K562 (cell line): Measurements from ENCODE around the gene DOCK4. TPM values are rescaled to one million over a fixed set of nuclear protein-coding genes. Genes with fewer than 3 reads are reported as not detected.
A peak's percentile ranks its signal among the peaks of the same experiment; 100 is the strongest.

Source experiments
- ATAC-seq: fragments of 200-7000 bp; cut with Tn5 transposase; 3 replicates; pipeline ENCODE4 v1.9.1; 2020; ENCODE audit warnings: moderate library complexity
- BruUV-seq: library from RNA; stranded (reverse); fragments of 400-500 nt; replicated peaks from 2 replicates; lab custom pipeline; 2021; lab: Mats Ljungman, UMichigan
- CTCF ChIA-PET: fragments of 300-600 bp; formaldehyde crosslinking; extraction: SDS; loops from one replicate; lab custom pipeline; 2021; ENCODE audit warnings: low intra/inter-chr PET ratio; lab: Yijun Ruan, JAX
- POLR2A ChIA-PET: fragments of 300-600, 350-650 bp; sonication (Branson Sonifier 250); formaldehyde crosslinking; extraction: SDS; loops from one replicate; lab custom pipeline; 2021; ENCODE audit warnings: antibody characterized with exemption, inconsistent platforms; lab: Yijun Ruan, JAX
- DNase-seq, 4 experiments: peaks; one replicate each; pipeline versions ENCODE4 v3.0.0 to v3.0.0-alpha.2; 2011 to 2018; ENCODE audit warnings: low spot score in 3 of 4, mixed read lengths in 3 of 4; ENCODE audit errors: extremely low read depth in 1 of 4
- FAIRE-seq: peaks from 2 replicates; lab custom pipeline; 2011; peaks lifted over from hg19 to GRCh38; lab: Jason Lieb, UNC
- H2AFZ ChIP-seq: 2 replicates; pipeline ENCODE4 v1.6.0; 2011; ENCODE audit warnings: low read depth, low read length, control low read depth, inconsistent platforms
- H3K27ac ChIP-seq: fragments of 200-600 bp; 3 replicates; pipeline ENCODE4 v1.8.0; 2011; ENCODE audit warnings: low read depth, mild to moderate bottlenecking, control low read depth, inconsistent platforms, low read length, moderate library complexity, mixed read lengths; ENCODE audit errors: extremely low read depth
- H3K27me3 ChIP-seq, 2 experiments: fragments of 300-600 bp in 1 of 2; 2 replicates in 1 of 2; 3 replicates in 1 of 2; pipeline versions ENCODE4 v1.6.0 to v1.8.0; 2011; ENCODE audit warnings: inconsistent platforms in 2 of 2, low read length in 2 of 2, mild to moderate bottlenecking in 1 of 2, mixed read lengths in 1 of 2, moderate library complexity in 1 of 2; ENCODE audit not compliant: control insufficient read depth in 2 of 2, insufficient read depth in 2 of 2
- H3K36me3 ChIP-seq: fragments of 300-600 bp; 3 replicates; pipeline ENCODE4 v1.8.0; 2011; ENCODE audit warnings: mild to moderate bottlenecking, low read length, inconsistent platforms; ENCODE audit not compliant: control insufficient read depth, insufficient read depth
- H3K4me1 ChIP-seq, 2 experiments: fragments of 200-600 bp in 1 of 2; replicated peaks in 1 of 2; 2 replicates in 1 of 2; 3 replicates in 1 of 2; pipeline versions ENCODE4 v1.5.1 to v1.8.0; 2011; ENCODE audit warnings: inconsistent platforms in 2 of 2, low read length in 2 of 2, mild to moderate bottlenecking in 1 of 2, mixed read lengths in 1 of 2, moderate library complexity in 1 of 2; ENCODE audit not compliant: control insufficient read depth in 2 of 2, insufficient read depth in 2 of 2
- H3K4me2 ChIP-seq: 2 replicates; pipeline ENCODE4 v1.6.1; 2011; ENCODE audit warnings: low read length, control low read depth, inconsistent platforms, mixed read lengths; ENCODE audit not compliant: insufficient read depth
- H3K4me3 ChIP-seq: fragments of 200-600 bp; sonication (generic), shearing (Covaris generic); 2 replicates; pipeline ENCODE4 v1.5.1; 2016; ENCODE audit warnings: control low read depth, inconsistent platforms
- H3K79me2 ChIP-seq: fragments of 200-600 bp; 3 replicates; pipeline ENCODE4 v1.8.0; 2011; ENCODE audit warnings: low read length, inconsistent platforms; ENCODE audit not compliant: control insufficient read depth, insufficient read depth
- H3K9ac ChIP-seq, 2 experiments: 2 replicates each; pipeline versions ENCODE4 v1.6.0 to v1.6.1; 2011; ENCODE audit warnings: low read depth in 2 of 2, low read length in 2 of 2, control low read depth in 1 of 2, inconsistent platforms in 1 of 2, mild to moderate bottlenecking in 1 of 2, mixed read lengths in 1 of 2; ENCODE audit not compliant: insufficient read depth in 1 of 2
- H3K9me1 ChIP-seq: one replicate; pipeline ENCODE4 v1.6.0; 2011; ENCODE audit warnings: inconsistent platforms, mild to moderate bottlenecking, low read length, moderate library complexity; ENCODE audit not compliant: control insufficient read depth, insufficient read depth
- H3K9me3 ChIP-seq: replicated peaks from 2 replicates; pipeline ENCODE4 v1.5.1; 2011; ENCODE audit warnings: low read depth, low read length, inconsistent platforms; ENCODE audit not compliant: control insufficient read depth, insufficient read depth
- H4K20me1 ChIP-seq: replicated peaks from 2 replicates; pipeline ENCODE4 v1.6.1; 2011; ENCODE audit warnings: low read length, inconsistent platforms, mixed read lengths; ENCODE audit not compliant: control insufficient read depth, insufficient read depth
- C11orf30 ChIP-seq: fragments of 450-650 bp; IDR thresholded peaks from 2 replicates; pipeline ENCODE4 v1.6.1; 2016; ENCODE audit warnings: low read depth, mild to moderate bottlenecking
- ETV1 ChIP-seq: fragments of 450-650 bp; conservative IDR thresholded peaks from 2 replicates; pipeline ENCODE4 v1.6.1; 2016; ENCODE audit warnings: missing genetic modification characterization, control low read depth, low read depth, missing compliant biosample characterization
- EWSR1 ChIP-seq: fragments of 450-650 bp; IDR thresholded peaks from 2 replicates; pipeline ENCODE4 v1.6.1; 2018; ENCODE audit warnings: borderline replicate concordance, mild to moderate bottlenecking, low read depth, moderate library complexity; ENCODE audit not compliant: partially characterized antibody
- FOXJ3 ChIP-seq: sonication (generic); formaldehyde crosslinking; IDR thresholded peaks from 2 replicates; pipeline ENCODE4 v1.4.0; 2020; ENCODE audit warnings: mild to moderate bottlenecking, missing genetic modification reagents
- MAFF ChIP-seq: IDR thresholded peaks from 2 replicates; pipeline ENCODE4 v1.6.1; 2012; ENCODE audit warnings: low read length, improper control_type of control experiment
- MAFG ChIP-seq: fragments of 450-650 bp; conservative IDR thresholded peaks from 2 replicates; pipeline ENCODE4 v1.6.1; 2016; ENCODE audit warnings: missing genetic modification characterization, missing compliant biosample characterization
- MAFK ChIP-seq: IDR thresholded peaks from 2 replicates; pipeline ENCODE4 v1.6.1; 2011; ENCODE audit warnings: low read length, improper control_type of control experiment
- MAZ ChIP-seq, 2 experiments: fragments of 450-650 bp in 1 of 2; sonication (generic) in 1 of 2; formaldehyde crosslinking; IDR thresholded peaks in 1 of 2; conservative IDR thresholded peaks in 1 of 2; 2 replicates each; pipeline versions ENCODE4 v1.4.0 to v1.5.0; 2020; ENCODE audit warnings: mild to moderate bottlenecking in 1 of 2, missing genetic modification reagents in 1 of 2
- ZNF316 ChIP-seq: fragments of 450-650 bp; IDR thresholded peaks from 2 replicates; pipeline ENCODE4 v1.6.1; 2016
- ZNF589 ChIP-seq: fragments of 200-800 bp; sonication (Bioruptor generic); IDR thresholded peaks from 2 replicates; pipeline ENCODE4 v1.6.1; 2016; ENCODE audit warnings: low read depth, missing genetic modification characterization, missing compliant biosample characterization
- WGBS: fragments of 100-300 bp; shearing (Covaris generic); methylation state at CpG from one replicate; pipeline ENCODE4 v1.1.6; 2016; ENCODE audit warnings: low coverage, mixed read lengths; ENCODE audit not compliant: insufficient coverage; ENCODE audit errors: missing lambda C conversion rate; 5-methylcytosine and 5-hydroxymethylcytosine counted together
- in situ Hi-C: fragments of 300-500 bp; cut with MboI; formaldehyde crosslinking; loops from 4 replicates; pipeline ENCODE4 v1.15.0; 2018; ENCODE audit warnings: inconsistent platforms, mixed read lengths
- intact Hi-C: fragments of 100-400 bp; cut with micrococcal nuclease; formaldehyde crosslinking; loops from 2 replicates; pipeline ENCODE4 v1.14.2; 2022
- polyA plus RNA-seq, 8 experiments: library from polyadenylated mRNA; depleted of rRNA in 4 of 8; stranded (reverse) in 5 of 8; unstranded in 3 of 8; fragments of >200 nt; fragmentation: Nextera tagmentation in 2 of 8; fragmentation: Illumina TruSeq in 1 of 8; extraction: Ambion mirVana in 2 of 8; extraction: Trizol in 1 of 8; gene quantifications; 2 replicates each; pipeline versions ENCODE4 v1.2.1 to v1.2.3, GENCODE V29; 2011 to 2014; ENCODE audit warnings: inconsistent platforms in 1 of 8, missing spikeins in 1 of 8
- total RNA-seq, 7 experiments: library from RNA; depleted of rRNA in 6 of 7; stranded (reverse); fragments of >200 nt in 6 of 7; fragmentation: Illumina TruSeq in 2 of 7; extraction: Trizol in 2 of 7; gene quantifications; 2 replicates each; pipeline versions ENCODE4 v1.2.1 to v1.2.3, GENCODE V29; 2011 to 2021; ENCODE audit warnings: low replicate concordance in 1 of 7
- TF ChIP-seq, protein P1 (sequence below): fragments of 150-350 bp; conservative IDR thresholded peaks from 2 replicates; pipeline ENCODE4 v1.6.1; 2014; ENCODE audit warnings: low read length

Gene DOCK4
- total and polyA plus RNA-seq, 9 of the 15 experiments (the other 6 are each of a cell fraction or from before 2014, with no cell fraction given), result 0.42 to 5.7 (median 2.3) TPM

DNA sequence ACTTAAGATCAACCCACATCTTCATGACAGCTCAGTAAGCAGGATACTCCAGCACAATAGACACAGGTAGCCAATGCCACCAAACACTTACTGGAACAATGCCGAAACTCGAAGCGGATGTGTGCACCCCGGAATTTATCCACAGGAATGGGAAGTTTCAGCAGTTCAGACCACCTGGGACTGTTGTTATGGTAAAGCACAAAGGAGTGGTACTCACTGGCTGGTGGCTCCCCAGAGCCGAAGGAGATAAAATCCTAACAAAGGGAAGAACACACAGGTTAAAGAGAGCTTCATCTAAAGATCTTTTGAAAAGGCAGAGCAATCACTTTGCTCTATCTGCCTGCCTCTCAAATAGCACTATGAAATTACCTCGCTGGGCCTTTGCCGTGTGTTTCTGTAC, 305.9 kb downstream of the DOCK4 start:
- no peaks in the 10 kb centered on the region for H3K9me1 ChIP-seq
- H2AFZ ChIP-seq, result no peak overlapping the region
- H3K4me2 ChIP-seq, result no peak overlapping the region
- no peaks in the 10 kb centered on the region for H4K20me1 ChIP-seq
- no peaks in the 10 kb centered on the region for H3K9me3 ChIP-seq
- no peaks in the 10 kb centered on the region for H3K79me2 ChIP-seq
- in situ Hi-C loops, result no loop called here
- no peak overlapping the region for H3K9ac ChIP-seq
- no peaks in the 10 kb centered on the region for H3K4me1 ChIP-seq
- POLR2A ChIA-PET, result interaction anchor here (0.8 to 1.2 kb wide), 2 partner anchors 17 to 881 kb away, joined by 3 read pairs; no protein-coding TSS in a partner anchor
- TF ChIP-seq MAZ (CRISPR knock-in tag; conservative IDR thresholded peaks at IDR 0.05 in 1 of 2, IDR thresholded peaks at IDR 0.05 in 1 of 2) (no peak), FOXJ3 (CRISPR knock-in tag) (no peak), EWSR1 (no peak)
- intact Hi-C loops, result no loop called here
- no peak for ATAC-seq
- FAIRE-seq, result no peak
- WGBS, result 4% methylated on average over 7 of the region's 7 CpGs
- H3K36me3 ChIP-seq, result no peaks in the 10 kb centered on the region
- no peak overlapping the region for H3K27ac ChIP-seq
- no peak overlapping the region for H3K4me3 ChIP-seq
- CTCF ChIA-PET, result no interaction called here
- DNase-seq, result no peak
- BruUV-seq, result no TSS peak
- H3K27me3 ChIP-seq, result peaks cover 2 to 5% of the 10 kb centered on the region in 2 experiments; a peak in 1 of 5 replicates

DNA sequence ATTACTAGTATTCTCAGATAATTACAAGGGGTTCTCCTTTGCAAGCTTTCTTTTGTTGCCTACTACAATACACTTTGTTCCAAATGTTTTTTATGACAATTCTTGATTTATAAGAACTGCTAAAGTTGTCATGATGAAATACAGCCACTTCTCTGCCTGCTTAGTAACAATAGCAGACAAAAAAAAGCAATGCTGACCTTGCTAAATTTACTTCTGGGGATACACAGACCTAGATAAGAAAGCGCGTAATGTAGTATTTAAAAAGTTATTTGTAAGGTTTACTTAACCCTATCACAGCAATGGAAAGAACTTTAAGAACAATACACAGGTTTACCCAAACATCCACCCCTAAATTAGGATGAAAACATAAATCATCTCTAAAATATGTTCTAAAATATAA, 311.1 kb downstream of the DOCK4 start:
- Histone ChIP-seq H3K4me2 (no peak overlapping the region), H3K36me3 (no peaks in the 10 kb centered on the region), H3K9ac (no peak overlapping the region), H3K9me1 (no peaks in the 10 kb centered on the region), H3K27me3 (peaks cover 0 to 5% of the 10 kb centered on the region in 2 experiments; a peak in 2 of 5 replicates), H3K79me2 (no peaks in the 10 kb centered on the region), H2AFZ (no peak overlapping the region), H4K20me1 (no peaks in the 10 kb centered on the region), H3K4me1 (no peaks in the 10 kb centered on the region), H3K27ac (no peak overlapping the region), H3K9me3 (no peaks in the 10 kb centered on the region), H3K4me3 (no peak overlapping the region)
- 4% methylated on average over 2 of the region's 2 CpGs for WGBS
- POLR2A ChIA-PET, result no interaction called here
- FAIRE-seq (no peak), DNase-seq (no peak), ATAC-seq (no peak)
- TF ChIP-seq, protein P1, sequence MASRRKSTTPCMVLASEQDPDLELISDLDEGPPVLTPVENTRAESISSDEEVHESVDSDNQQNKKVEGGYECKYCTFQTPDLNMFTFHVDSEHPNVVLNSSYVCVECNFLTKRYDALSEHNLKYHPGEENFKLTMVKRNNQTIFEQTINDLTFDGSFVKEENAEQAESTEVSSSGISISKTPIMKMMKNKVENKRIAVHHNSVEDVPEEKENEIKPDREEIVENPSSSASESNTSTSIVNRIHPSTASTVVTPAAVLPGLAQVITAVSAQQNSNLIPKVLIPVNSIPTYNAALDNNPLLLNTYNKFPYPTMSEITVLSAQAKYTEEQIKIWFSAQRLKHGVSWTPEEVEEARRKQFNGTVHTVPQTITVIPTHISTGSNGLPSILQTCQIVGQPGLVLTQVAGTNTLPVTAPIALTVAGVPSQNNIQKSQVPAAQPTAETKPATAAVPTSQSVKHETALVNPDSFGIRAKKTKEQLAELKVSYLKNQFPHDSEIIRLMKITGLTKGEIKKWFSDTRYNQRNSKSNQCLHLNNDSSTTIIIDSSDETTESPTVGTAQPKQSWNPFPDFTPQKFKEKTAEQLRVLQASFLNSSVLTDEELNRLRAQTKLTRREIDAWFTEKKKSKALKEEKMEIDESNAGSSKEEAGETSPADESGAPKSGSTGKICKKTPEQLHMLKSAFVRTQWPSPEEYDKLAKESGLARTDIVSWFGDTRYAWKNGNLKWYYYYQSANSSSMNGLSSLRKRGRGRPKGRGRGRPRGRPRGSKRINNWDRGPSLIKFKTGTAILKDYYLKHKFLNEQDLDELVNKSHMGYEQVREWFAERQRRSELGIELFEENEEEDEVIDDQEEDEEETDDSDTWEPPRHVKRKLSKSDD, result no peak
- TF ChIP-seq ZNF589 (CRISPR knock-in tag), result no peak
- peak; percentile 42 for TF ChIP-seq C11orf30
- TF ChIP-seq MAFK, result peak; percentile 65; the same call in 1 of the 2 replicates
- peak; percentile 43; the same call in 1 of the 2 replicates for TF ChIP-seq MAFG (tag)
- peak; percentile 58 for TF ChIP-seq ZNF316
- peak; percentile 65 for TF ChIP-seq MAFF
- TF ChIP-seq ETV1 (tag), result no peak
- in situ Hi-C loops, result no loop called here
- intact Hi-C loops, result no loop called here
- BruUV-seq, result no TSS peak
- CTCF ChIA-PET, result no interaction called here
